Breast epithelium (tissue), 4 donors: ENCODE measurements around the gene ALDH8A1. TPM values are rescaled to one million over a fixed set of nuclear protein-coding genes. Genes with fewer than 3 reads are reported as not detected.

Experiments
- DNase-seq, 2 donors: peaks; one replicate each; pipeline ENCODE4 v3.0.0-alpha.2; 2019; ENCODE audit warnings: low spot score in 2 of 2
- H3K27ac ChIP-seq, 2 donors: fragments of 200-600 bp; sonication (generic) in 1 of 2; one replicate each; pipeline ENCODE4 v1.5.1; 2016 to 2019; ENCODE audit warnings: mild to moderate bottlenecking in 1 of 2
- H3K27me3 ChIP-seq, 2 donors: fragments of 200-600 bp; sonication (generic) in 1 of 2; one replicate each; pipeline versions ENCODE4 v1.5.1 to v1.6.0; 2017 to 2019; ENCODE audit warnings: control low read depth in 1 of 2, mild to moderate bottlenecking in 1 of 2
- H3K36me3 ChIP-seq: fragments of 200-600 bp; one replicate; pipeline ENCODE4 v1.5.1; 2019
- H3K4me1 ChIP-seq, 2 donors: fragments of 200-600 bp; sonication (generic); one replicate each; pipeline ENCODE4 v1.5.1; 2016 to 2019; ENCODE audit warnings: control low read depth in 1 of 2
- H3K4me3 ChIP-seq, 3 donors: fragments of 200-600 bp; sonication (generic); 1 replicate in 2 of 3; 2 replicates in 1 of 3; pipeline ENCODE4 v1.5.1; 2016 to 2019; ENCODE audit warnings: mild to moderate bottlenecking in 3 of 3, moderate library complexity in 2 of 3
- H3K9me3 ChIP-seq, 2 donors: fragments of 200-600 bp; sonication (generic) in 1 of 2; one replicate each; pipeline ENCODE4 v1.5.1; 2016 to 2019; ENCODE audit warnings: control low read depth in 1 of 2
- CTCF ChIP-seq, 3 donors: fragments of 450-650 bp; IDR thresholded peaks; one replicate each; pipeline ENCODE4 v1.5.1; 2016 to 2017; ENCODE audit warnings: antibody characterized with exemption in 3 of 3, mild to moderate bottlenecking in 3 of 3, moderate library complexity in 3 of 3
- POLR2A ChIP-seq: fragments of 450-650 bp; IDR thresholded peaks from one replicate; pipeline ENCODE4 v1.6.1; 2016; ENCODE audit warnings: antibody characterized with exemption, mild to moderate bottlenecking, moderate library complexity
- POLR2AphosphoS5 ChIP-seq, 3 donors: sonication (generic); formaldehyde crosslinking; IDR thresholded peaks; one replicate each; pipeline ENCODE4 v1.6.1; 2017; ENCODE audit warnings: antibody characterized with exemption in 3 of 3
- intact Hi-C: fragments of 100-400 bp; cut with DNase I; formaldehyde crosslinking; loops from one replicate; pipeline ENCODE4 v1.15.1; 2023; ENCODE audit warnings: low total_unique reads
- total RNA-seq, 3 donors: library from RNA; depleted of rRNA; stranded (reverse); fragments of >200 nt; gene quantifications; one replicate each; pipeline ENCODE4 v1.1.0, GENCODE V29; 2016

The ALDH8A1 gene
- total RNA-seq, 3 donors from 2014 or later = 0.66 to 1.5 (median 0.80) TPM

- Histone ChIP-seq H3K36me3 (no peaks in the 10 kb centered on the region), H3K9me3 (peaks cover 0 to 10% of the 10 kb centered on the region in 2 donors), H3K4me3 (no peak overlapping the region), H3K27ac (no peak overlapping the region), H3K27me3 (no peaks in the 10 kb centered on the region), H3K4me1 (no peaks in the 10 kb centered on the region)
- TF ChIP-seq POLR2A (no peak), CTCF (IDR thresholded peaks at IDR 0.05) (no peak), POLR2AphosphoS5 (IDR thresholded peaks at IDR 0.05) (no peak)
- intact Hi-C loops = no loop called here
- no peak for DNase-seq
Observed at GRCh38 chr6:134875367-134875766, 74.5 kb downstream of the ALDH8A1 start.

GRCh38 chr6:134873500-134874388, 76.2 kb downstream of the ALDH8A1 start:
- TF ChIP-seq POLR2A = no peak
- no peak for TF ChIP-seq POLR2AphosphoS5 (IDR thresholded peaks at IDR 0.05)
- TF ChIP-seq CTCF (IDR thresholded peaks at IDR 0.05) = no peak
- Histone ChIP-seq H3K9me3 (peaks cover 0 to 10% of the 10 kb centered on the region in 2 donors), H3K4me1 (no peaks in the 10 kb centered on the region), H3K27ac (no peak overlapping the region), H3K27me3 (no peaks in the 10 kb centered on the region), H3K4me3 (no peak overlapping the region), H3K36me3 (no peaks in the 10 kb centered on the region)
- no peak for DNase-seq
- intact Hi-C loops = no loop called here

GRCh38 chr6:134870677-134871498, 79.0 kb downstream of the ALDH8A1 start:
- no peak overlapping the region for H3K4me3 ChIP-seq
- TF ChIP-seq CTCF (IDR thresholded peaks at IDR 0.05) (no peak), POLR2AphosphoS5 (IDR thresholded peaks at IDR 0.05) (no peak), POLR2A (no peak)
- H3K4me1 ChIP-seq = no peaks in the 10 kb centered on the region
- H3K36me3 ChIP-seq = no peaks in the 10 kb centered on the region
- H3K27ac ChIP-seq = no peak overlapping the region
- peaks cover 0 to 9% of the 10 kb centered on the region in 2 donors for H3K9me3 ChIP-seq
- intact Hi-C loops = no loop called here
- no peaks in the 10 kb centered on the region for H3K27me3 ChIP-seq
- no peak for DNase-seq

GRCh38 chr6:134868812-134869211, 81.1 kb downstream of the ALDH8A1 start:
- Histone ChIP-seq H3K27ac (no peak overlapping the region), H3K36me3 (no peaks in the 10 kb centered on the region)
- intact Hi-C loops = no loop called here

More at GRCh38 chr6:134868812-134869211, 81.1 kb downstream of the ALDH8A1 start:
- DNase-seq = no peak
- Histone ChIP-seq H3K4me3 (no peak overlapping the region), H3K4me1 (no peaks in the 10 kb centered on the region), H3K9me3 (no peaks in the 10 kb centered on the region), H3K27me3 (no peaks in the 10 kb centered on the region)
- no peak for TF ChIP-seq CTCF (IDR thresholded peaks at IDR 0.05)
- TF ChIP-seq POLR2A = no peak
- no peak for TF ChIP-seq POLR2AphosphoS5 (IDR thresholded peaks at IDR 0.05)

Other genes starting within 250 kb of the ALDH8A1 start
- gene HBS1L, start 104.7 kb upstream of the ALDH8A1 start, total RNA-seq = 10 to 100 TPM; 42.0 to 55.5 (median 52.0) TPM
- 10 to 100 TPM in 2 of 3 donors, 1 to 10 TPM in 1; 1.1 to 61.9 (median 37.0) TPM for gene MYB, start 231.2 kb upstream of the ALDH8A1 start, total RNA-seq